Calu3 (cell line): ENCODE results near the gene PHYHD1. TPM values are rescaled to one million over a fixed set of nuclear protein-coding genes. Genes with fewer than 3 reads are reported as not detected.
A peak's percentile ranks its signal among the peaks of the same experiment; 100 is the strongest.

Source experiments
- BruUV-seq: library from RNA; stranded (reverse); fragments of 400-500 nt; replicated peaks from 2 replicates; lab custom pipeline; 2021; lab: Mats Ljungman, UMichigan
- CTCF ChIA-PET: fragments of 300-600 bp; sonication (Branson Sonifier 250); formaldehyde crosslinking; loops from one replicate; lab custom pipeline; 2022; ENCODE audit warnings: antibody characterized with exemption; lab: Charles Lee
- DNase-seq: peaks from one replicate; pipeline ENCODE4 v3.0.0; 2022
- H3K27ac Mint-ChIP-seq: one replicate; pipeline ENCODE4 v1.8.0; 2022; ENCODE audit warnings: mixed read lengths; ENCODE audit not compliant: unreplicated experiment
- H3K27me3 Mint-ChIP-seq: one replicate; pipeline ENCODE4 v1.8.0; 2022; ENCODE audit warnings: mixed read lengths; ENCODE audit not compliant: unreplicated experiment
- H3K36me3 Mint-ChIP-seq: one replicate; pipeline ENCODE4 v1.8.0; 2022; ENCODE audit warnings: mild to moderate bottlenecking, moderate library complexity, mixed read lengths; ENCODE audit not compliant: insufficient read depth, unreplicated experiment
- H3K4me1 Mint-ChIP-seq: one replicate; pipeline ENCODE4 v1.8.0; 2022; ENCODE audit warnings: mild to moderate bottlenecking, low read depth, mixed read lengths; ENCODE audit not compliant: unreplicated experiment
- H3K4me3 Mint-ChIP-seq: one replicate; pipeline ENCODE4 v1.8.0; 2022; ENCODE audit warnings: mild to moderate bottlenecking, low read depth, moderate library complexity, mixed read lengths; ENCODE audit not compliant: unreplicated experiment
- H3K9me3 Mint-ChIP-seq: one replicate; pipeline ENCODE4 v1.8.0; 2022; ENCODE audit warnings: low read depth, mixed read lengths; ENCODE audit not compliant: unreplicated experiment
- intact Hi-C: fragments of 100-400 bp; cut with micrococcal nuclease; formaldehyde crosslinking; loops from one replicate; pipeline ENCODE4 v1.10.0; 2022; ENCODE audit not compliant: unreplicated experiment
- total RNA-seq: library from RNA; stranded (reverse); gene quantifications from 2 replicates; pipeline ENCODE4 v1.2.3, GENCODE V29; 2022
- TF ChIP-seq, protein P1 (sequence below): fragments of 200-600 bp; IDR thresholded peaks from one replicate; pipeline ENCODE4 v1.8.0; 2022; ENCODE audit warnings: antibody characterized with exemption; ENCODE audit not compliant: unreplicated experiment

The PHYHD1 gene
- total RNA-seq, 1 experiment from 2014 or later, result not detected

DNA sequence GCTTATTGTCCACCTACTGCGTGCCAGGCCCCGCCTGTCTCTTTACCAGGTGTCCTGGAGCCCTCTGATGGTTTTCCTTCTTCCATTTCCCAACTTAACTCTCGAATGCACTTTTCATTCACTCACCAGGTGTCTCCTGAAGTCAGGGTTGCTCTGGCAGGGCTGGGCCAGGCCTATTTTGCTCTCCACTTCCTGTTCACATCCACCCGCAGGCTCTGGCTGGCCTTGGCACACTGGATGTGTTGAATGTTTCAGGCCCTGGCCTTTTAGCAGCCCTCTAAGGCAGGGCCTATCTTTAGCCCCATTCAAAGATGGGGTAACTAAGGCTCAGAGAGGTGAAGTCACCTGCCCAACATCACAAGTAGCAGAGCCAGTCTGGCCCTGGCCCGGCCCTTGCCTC lies 22.4 kb upstream of the PHYHD1 start:
- H3K4me3 Mint-ChIP-seq, result no peak overlapping the region
- TF ChIP-seq, protein P1, sequence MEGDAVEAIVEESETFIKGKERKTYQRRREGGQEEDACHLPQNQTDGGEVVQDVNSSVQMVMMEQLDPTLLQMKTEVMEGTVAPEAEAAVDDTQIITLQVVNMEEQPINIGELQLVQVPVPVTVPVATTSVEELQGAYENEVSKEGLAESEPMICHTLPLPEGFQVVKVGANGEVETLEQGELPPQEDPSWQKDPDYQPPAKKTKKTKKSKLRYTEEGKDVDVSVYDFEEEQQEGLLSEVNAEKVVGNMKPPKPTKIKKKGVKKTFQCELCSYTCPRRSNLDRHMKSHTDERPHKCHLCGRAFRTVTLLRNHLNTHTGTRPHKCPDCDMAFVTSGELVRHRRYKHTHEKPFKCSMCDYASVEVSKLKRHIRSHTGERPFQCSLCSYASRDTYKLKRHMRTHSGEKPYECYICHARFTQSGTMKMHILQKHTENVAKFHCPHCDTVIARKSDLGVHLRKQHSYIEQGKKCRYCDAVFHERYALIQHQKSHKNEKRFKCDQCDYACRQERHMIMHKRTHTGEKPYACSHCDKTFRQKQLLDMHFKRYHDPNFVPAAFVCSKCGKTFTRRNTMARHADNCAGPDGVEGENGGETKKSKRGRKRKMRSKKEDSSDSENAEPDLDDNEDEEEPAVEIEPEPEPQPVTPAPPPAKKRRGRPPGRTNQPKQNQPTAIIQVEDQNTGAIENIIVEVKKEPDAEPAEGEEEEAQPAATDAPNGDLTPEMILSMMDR, result no peak
- peaks cover 20% of the 10 kb centered on the region for H3K36me3 Mint-ChIP-seq
- no peaks in the 10 kb centered on the region for H3K9me3 Mint-ChIP-seq
- CTCF ChIA-PET, result no interaction called here
- H3K4me1 Mint-ChIP-seq, result peaks cover 9% of the 10 kb centered on the region
- BruUV-seq, result no TSS peak
- H3K27me3 Mint-ChIP-seq, result no peaks in the 10 kb centered on the region
- no peak overlapping the region for H3K27ac Mint-ChIP-seq
- DNase-seq, result no peak
- intact Hi-C loops, result no loop called here

DNA sequence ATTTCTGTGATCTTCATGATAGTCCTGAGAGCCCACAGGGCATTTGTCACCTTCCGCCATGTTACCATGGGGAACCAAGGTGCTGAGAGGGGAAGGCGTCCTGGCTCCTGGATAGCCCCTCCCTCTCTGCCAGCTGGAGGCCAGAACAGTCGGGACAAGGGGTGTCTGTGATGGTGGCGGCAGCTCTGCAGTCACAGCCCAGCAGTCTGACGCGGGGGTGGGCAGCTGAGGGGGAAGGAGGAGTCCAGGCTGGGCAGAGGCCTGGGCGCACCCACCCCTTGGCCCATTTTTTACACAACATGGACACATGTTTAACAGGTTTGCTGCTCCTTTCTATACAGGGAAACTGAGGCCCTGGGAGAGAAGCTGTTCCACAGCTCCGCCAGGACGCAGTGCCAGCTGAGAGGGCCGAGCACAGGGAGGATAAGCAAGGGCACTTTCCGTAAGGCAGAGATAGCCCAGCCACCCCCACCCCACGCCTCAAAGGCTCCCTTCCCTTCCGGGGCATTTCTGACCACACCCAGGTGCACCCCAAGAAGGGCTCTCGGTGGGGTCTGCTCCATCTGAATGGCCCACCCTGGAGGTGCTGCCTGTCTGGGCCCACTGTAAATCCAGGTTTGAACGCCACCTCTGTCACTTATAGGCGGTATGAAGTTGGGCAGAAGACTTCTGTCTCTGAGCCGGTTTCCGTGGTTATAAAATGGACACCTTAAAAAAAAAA lies 21.8 kb upstream of the PHYHD1 start:
- intact Hi-C loops, result no loop called here

DNA sequence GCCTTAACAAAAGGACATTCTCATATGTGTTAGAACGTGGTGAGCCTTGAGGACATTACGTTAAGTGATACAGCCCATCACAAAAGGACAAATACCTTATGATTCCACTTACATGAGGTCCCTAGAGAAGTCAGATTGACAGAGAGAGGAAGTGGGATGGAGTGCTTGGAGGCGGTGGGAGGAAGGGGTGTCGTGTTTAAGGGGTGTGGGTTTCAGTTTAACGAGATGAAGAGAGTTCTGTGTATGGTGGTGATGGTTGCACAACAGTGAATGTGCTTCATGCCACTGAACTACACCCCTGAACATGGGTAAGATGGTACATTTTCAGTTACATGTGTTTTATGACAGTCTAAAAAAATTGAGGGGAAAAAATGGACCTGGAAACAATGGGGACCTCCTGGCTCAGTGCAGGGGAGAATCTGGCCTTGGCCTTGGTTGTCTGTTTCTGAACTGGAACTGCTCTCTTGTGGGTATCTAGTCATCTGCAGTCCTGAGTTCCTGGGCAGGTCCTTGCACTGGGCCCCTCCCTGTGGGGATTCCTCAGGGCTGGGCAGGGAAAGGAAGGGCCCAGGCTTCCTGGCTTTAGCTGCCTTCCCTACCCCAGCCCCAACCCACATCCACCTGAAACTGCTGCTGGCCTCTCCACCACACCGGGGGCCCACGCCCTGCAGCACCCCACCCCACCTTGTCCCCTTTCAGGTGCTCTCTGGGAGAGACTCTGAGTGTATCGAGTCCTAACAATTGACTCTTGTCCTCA lies 21.0 kb upstream of the PHYHD1 start:
- Mint-ChIP-seq H3K36me3 (peaks cover 20% of the 10 kb centered on the region), H3K4me1 (peaks cover 9% of the 10 kb centered on the region), H3K27me3 (no peaks in the 10 kb centered on the region), H3K27ac (peak overlapping the region; percentile 41), H3K4me3 (no peak overlapping the region), H3K9me3 (no peaks in the 10 kb centered on the region)
- DNase-seq, result no peak
- CTCF ChIA-PET, result no interaction called here
- intact Hi-C loops, result no loop called here
- BruUV-seq, result no TSS peak
- TF ChIP-seq, protein P1, result no peak

More for the DNA sequence above, 21.8 kb upstream of the PHYHD1 start:
- TF ChIP-seq, protein P1, result no peak
- H3K4me1 Mint-ChIP-seq, result peaks cover 9% of the 10 kb centered on the region
- no peak overlapping the region for H3K4me3 Mint-ChIP-seq
- no peaks in the 10 kb centered on the region for H3K27me3 Mint-ChIP-seq
- H3K36me3 Mint-ChIP-seq, result peaks cover 20% of the 10 kb centered on the region
- CTCF ChIA-PET, result no interaction called here
- no peaks in the 10 kb centered on the region for H3K9me3 Mint-ChIP-seq
- DNase-seq, result no peak
- no TSS peak for BruUV-seq
- no peak overlapping the region for H3K27ac Mint-ChIP-seq

DNA sequence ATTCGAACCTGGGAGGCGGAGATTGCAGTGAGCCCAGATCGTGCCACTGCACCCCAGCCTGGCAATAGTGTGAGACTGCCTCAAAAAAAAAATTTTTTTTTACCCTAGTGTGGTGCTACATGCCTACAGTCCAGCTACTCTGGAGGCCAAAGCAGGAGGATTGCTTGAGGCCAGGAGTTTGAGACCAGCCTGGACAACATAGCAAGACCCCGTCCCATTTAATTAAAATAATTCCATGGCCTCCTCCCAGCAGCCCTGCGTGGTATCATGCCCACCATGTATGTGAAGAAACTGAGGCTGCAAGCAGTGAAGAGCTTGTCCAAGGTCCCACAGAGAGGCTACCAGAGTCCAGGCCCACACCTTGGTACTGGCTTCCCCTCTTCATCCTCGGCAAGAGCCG lies 19.4 kb upstream of the PHYHD1 start:
- H3K4me1 Mint-ChIP-seq, result peaks cover 9% of the 10 kb centered on the region
- H3K4me3 Mint-ChIP-seq, result no peak overlapping the region
- no TSS peak for BruUV-seq
- H3K9me3 Mint-ChIP-seq, result no peaks in the 10 kb centered on the region
- no peak overlapping the region for H3K27ac Mint-ChIP-seq
- TF ChIP-seq, protein P1, result no peak
- H3K36me3 Mint-ChIP-seq, result peaks cover 20% of the 10 kb centered on the region
- CTCF ChIA-PET, result interaction anchor here (0.6 kb wide), 1 partner anchor 25 kb away, joined by 5 read pairs; no protein-coding TSS in a partner anchor
- no peak for DNase-seq
- intact Hi-C loops, result no loop called here
- no peaks in the 10 kb centered on the region for H3K27me3 Mint-ChIP-seq
